Measurements from ENCODE around the gene ZFYVE26.

GRCh38 chr14:67817750-67818438 lies 1.5 kb upstream of the ZFYVE26 start:
- no peak for TF ChIP-seq POLR2AphosphoS5 (IDR thresholded peaks at IDR 0.05; ENCODE audit: borderline replicate concordance, low read depth, low read length)
- TF ChIP-seq EZH2 (IDR thresholded peaks at IDR 0.05) = no peak
